Sigmoid colon (tissue), 4 donors: Measurements from ENCODE around the gene NLRP3.

Experiments
- EP300 ChIP-seq, 4 donors: sonication (generic); formaldehyde crosslinking; IDR thresholded peaks; one replicate each; pipeline ENCODE4 v1.6.1; 2017; ENCODE audit warnings: antibody characterized with exemption in 4 of 4
- POLR2A ChIP-seq, 2 donors: fragments of 450-650 bp; IDR thresholded peaks; one replicate each; pipeline ENCODE4 v1.6.1; 2016; ENCODE audit warnings: antibody characterized with exemption in 2 of 2, mild to moderate bottlenecking in 2 of 2, moderate library complexity in 2 of 2
- POLR2AphosphoS5 ChIP-seq, 4 donors: sonication (generic); formaldehyde crosslinking; IDR thresholded peaks; one replicate each; pipeline ENCODE4 v1.6.1; 2017; ENCODE audit warnings: antibody characterized with exemption in 4 of 4
- TF ChIP-seq, protein P1 (sequence below), 4 experiments: fragments of 450-650 bp in 3 of 4; fragments of 200-600 bp in 1 of 4; IDR thresholded peaks; one replicate each; pipeline ENCODE4 v1.5.1; 2016 to 2019; ENCODE audit warnings: antibody characterized with exemption in 4 of 4, mild to moderate bottlenecking in 3 of 4, moderate library complexity in 2 of 4

DNA sequence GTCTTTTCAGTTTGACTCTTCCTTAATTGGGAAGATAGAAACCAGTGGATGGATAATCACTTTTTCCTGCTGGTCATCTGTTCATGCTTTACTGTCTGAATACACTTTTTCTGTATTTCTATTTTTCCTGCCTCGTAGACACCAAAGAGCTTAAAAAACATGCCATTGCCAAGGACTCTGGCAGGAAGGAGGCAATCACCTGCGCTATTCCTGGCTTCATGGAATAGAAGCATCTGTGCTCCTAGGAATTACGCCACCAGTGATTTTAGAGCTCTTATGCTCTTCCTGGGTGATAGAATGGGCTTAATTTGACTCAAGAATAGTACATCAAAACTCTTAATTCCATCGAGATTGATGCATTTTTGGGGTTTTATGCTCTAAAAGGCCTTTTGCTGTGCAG is 26.2 kb downstream of the NLRP3 start:
- TF ChIP-seq POLR2A (IDR thresholded peaks at IDR 0.05), result no peak
- TF ChIP-seq, protein P1, sequence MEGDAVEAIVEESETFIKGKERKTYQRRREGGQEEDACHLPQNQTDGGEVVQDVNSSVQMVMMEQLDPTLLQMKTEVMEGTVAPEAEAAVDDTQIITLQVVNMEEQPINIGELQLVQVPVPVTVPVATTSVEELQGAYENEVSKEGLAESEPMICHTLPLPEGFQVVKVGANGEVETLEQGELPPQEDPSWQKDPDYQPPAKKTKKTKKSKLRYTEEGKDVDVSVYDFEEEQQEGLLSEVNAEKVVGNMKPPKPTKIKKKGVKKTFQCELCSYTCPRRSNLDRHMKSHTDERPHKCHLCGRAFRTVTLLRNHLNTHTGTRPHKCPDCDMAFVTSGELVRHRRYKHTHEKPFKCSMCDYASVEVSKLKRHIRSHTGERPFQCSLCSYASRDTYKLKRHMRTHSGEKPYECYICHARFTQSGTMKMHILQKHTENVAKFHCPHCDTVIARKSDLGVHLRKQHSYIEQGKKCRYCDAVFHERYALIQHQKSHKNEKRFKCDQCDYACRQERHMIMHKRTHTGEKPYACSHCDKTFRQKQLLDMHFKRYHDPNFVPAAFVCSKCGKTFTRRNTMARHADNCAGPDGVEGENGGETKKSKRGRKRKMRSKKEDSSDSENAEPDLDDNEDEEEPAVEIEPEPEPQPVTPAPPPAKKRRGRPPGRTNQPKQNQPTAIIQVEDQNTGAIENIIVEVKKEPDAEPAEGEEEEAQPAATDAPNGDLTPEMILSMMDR (IDR thresholded peaks at IDR 0.05), result no peak
- no peak for TF ChIP-seq EP300 (IDR thresholded peaks at IDR 0.05)
- TF ChIP-seq POLR2AphosphoS5 (IDR thresholded peaks at IDR 0.05), result no peak
